Stimulated activated CD4-positive, alpha-beta T cell treated with anti-CD3 and anti-CD28 coated beads, Interleukin-4, amount 100 ng/mL, for 24 hours (primary cell): ENCODE measurements around the gene ICAM4.
A peak's percentile ranks its signal among the peaks of the same experiment; 100 is the strongest.
"Not testable (repeated sequence)": the region's sequence is repeated elsewhere in the genome, so short reads cannot be mapped to it uniquely, and the experiment has no call there.

Experiments used
- DNase-seq: peaks from one replicate; pipeline ENCODE4 v3.0.0-alpha.2; 2020

Gene ICAM4, protein sequence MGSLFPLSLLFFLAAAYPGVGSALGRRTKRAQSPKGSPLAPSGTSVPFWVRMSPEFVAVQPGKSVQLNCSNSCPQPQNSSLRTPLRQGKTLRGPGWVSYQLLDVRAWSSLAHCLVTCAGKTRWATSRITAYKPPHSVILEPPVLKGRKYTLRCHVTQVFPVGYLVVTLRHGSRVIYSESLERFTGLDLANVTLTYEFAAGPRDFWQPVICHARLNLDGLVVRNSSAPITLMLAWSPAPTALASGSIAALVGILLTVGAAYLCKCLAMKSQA

GRCh38 chr19:10286803-10287737 is at the start of gene ICAM4:
Gene ICAM4 (plus strand): TSS chr19:10286955. CDS start chr19:10287013, 58 bp downstream.
- DNase-seq = peak; percentile 28

DNA sequence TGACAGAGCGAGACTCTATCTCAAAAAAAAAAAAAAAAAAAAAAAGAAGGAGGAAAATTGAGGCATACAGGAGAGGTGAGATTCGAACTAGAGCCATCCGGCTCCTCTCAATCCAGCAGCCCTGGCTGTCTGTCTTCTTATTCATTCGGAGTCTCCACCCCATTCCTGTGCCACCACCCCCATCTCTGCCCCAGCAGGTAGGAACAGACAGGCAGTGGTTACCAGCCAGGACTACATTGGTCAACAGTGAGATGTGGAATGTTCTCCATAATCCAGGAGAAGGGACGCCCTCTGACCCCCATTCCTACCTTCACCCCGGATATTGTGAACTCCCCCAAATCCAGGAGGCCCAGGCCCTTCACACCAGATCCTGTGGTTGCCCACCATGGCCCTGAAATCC is 49.1 kb upstream of the ICAM4 start:
- no peak for DNase-seq

DNA sequence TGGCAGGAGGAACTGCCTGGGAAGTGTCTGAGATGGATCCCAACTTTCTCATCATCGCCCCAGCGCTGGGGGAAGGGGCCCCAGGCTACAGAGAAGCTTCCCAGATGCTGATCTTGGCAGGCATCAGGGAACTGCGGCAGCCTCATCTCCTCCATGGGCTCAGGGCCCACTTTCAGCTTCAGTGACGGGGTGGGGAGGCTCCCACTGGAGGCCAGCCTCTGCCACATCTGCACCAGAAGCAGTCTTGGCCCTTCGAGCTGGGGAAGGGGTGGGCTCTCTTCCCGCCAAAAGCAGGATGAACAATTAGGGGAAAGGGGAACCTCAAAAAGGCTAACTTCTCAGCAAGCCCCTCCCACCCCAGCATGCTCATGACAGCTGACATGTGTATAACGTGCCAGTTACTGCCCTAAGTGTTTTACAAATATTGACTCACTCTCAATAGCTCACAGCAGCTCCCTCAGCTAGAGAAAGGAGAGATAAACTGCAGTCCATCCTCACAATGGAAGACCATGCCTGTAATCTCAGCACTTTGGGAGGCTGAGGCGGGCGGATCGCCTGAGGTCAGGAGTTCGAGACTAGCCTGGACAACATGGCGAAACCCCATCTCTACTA is 48.5 kb upstream of the ICAM4 start:
- no peak for DNase-seq

DNA sequence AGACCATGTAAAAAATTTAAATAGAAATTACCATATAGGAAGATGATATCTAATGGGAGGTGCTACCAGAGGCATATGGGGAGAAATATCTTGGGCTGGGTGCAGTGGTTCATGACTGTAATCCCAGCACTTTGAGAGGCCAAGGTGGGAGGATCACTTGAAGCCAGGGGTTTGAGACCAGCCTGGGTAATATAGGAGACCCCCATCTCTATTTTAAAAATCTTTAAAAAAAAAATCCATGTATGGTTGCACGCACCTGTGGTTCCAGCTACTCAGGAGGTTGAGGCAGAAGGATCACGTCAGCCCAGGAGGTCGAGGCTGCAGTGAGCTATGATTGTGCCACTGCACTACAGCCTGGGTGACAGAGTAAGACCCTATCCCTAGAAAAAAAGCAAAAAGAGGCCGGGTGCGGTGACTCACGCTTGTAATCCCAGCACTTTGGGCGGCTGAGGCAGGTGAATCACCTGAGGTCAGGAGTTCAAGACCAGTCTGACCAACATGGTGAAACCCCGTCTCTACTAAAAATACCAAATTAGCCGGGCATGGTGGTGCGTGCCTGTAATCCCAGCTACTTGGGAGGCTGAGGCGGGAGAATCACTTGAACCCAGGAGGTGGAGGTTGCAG is 44.8 kb upstream of the ICAM4 start:
- DNase-seq = not testable (repeated sequence)

DNA sequence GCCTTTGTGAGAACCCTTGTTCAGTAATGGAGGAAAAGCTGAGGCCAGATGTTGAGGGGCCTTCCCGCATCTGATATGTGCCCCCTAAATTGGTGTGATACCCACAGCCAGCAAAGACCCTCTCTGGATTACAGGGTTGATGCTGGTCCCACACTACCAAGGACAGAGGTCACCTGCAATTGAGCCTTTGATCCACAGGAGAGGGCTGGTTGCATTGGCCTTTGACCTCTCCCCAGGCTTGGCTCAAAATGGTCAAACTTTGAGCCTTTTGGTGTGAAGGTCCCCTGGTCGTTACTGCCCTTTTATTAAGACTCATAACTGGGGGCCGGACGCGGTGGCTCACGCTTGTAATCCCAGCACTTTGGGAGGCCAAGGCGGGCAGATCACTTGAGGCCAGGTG is 43.1 kb upstream of the ICAM4 start:
- no peak for DNase-seq

DNA sequence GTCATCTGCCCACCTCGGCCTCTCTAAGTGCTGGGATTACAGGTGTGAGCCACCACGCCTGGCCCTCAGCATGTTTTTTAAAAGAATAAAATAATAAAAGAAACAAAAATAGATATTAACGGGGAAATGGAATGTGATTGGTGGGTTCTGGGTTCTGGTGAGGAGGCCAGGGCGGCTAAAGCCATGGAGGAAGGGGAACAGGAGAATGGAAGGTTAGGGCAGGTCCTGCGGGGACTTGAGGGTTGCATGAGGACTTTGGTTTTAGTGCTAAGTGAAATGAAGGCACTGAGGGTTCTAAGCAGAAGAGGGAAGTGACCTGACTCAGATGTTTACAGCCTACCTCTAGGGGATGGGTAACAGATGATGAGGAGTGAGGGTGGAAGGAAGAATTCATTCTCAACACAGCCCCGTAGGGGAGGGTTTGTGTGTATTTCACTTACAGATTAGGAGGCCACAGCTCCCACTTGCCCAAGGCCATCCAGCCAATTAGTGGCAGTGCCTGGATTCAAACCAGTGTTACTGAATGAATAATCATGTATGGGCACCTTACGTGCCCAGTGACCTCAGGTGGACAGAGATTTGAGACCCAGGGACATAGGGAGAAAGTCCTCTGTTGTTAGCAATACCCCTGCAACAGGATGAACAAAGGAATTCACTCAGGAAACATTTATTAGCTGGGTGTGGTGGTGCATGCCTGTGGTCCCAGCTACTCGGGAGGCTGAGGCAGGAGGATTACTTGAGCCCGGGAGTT is 41.4 kb upstream of the ICAM4 start:
- no peak for DNase-seq

DNA sequence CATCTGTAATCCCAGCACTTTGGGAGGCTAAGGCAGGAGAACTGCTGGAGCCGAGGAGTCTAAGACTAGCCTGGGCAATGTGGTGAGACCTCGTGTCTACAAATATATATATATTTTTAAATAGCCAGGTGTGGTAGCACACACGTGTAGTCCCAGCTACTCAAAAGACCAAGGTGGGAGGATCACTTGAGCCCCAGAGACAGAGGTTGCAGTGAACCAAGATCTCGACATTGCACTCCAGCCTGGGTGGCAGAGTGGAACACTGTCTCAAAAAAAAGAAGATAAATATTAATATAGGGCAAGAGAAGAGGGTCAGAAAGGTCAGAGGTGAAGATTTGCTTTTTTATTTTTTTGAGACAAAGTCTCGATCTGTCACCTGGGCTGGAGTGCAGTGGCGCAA is 40.2 kb upstream of the ICAM4 start:
- DNase-seq = no peak

DNA sequence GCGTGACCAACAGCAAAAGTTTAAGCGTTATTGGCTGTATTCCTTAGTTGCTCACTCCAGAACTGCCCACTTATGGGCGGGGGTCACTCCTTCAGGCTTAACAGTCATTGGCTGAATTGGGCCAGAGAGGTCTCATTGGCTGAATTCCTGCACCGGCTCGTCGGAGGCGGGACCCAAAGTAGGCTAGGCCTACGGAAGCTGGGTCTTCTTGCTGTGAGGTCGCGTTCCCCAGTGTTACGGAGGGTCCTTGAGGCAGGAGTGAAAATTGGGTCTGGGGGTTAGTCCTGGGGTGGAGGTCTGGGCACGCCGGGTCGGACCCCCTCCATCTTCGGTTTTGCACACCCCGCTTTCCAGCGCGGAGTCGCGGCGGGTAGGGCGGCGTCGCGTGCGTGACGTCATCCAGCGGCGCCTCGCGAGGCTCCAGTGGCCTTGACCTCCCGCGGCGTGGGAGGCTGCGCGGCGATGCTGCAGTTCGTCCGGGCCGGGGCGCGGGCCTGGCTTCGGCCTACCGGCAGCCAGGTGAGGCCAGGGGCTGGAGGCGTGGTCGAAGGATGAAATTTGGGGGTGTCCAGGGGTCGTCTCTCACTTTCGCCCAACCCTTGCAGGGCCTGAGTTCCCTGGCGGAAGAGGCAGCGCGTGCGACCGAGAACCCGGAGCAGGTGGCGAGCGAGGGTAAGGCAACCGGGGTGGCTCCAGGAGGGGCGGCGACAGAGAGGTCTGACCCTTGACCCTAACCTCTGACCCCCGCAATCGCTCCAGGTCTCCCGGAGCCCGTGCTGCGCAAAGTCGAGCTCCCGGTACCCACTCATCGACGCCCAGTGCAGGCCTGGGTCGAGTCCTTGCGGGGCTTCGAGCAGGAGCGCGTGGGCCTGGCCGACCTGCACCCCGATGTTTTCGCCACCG is 34.7 kb upstream of the ICAM4 start, which contains the start of gene MRPL4:
Gene MRPL4 (plus strand): TSS at position 423 of the 903 bp plus-strand sequence. CDS start 40 bp downstream, at position 463.
- DNase-seq = peak; percentile 97

GRCh38 chr19:10252707-10253106 is 34.0 kb upstream of the ICAM4 start:
- no peak for DNase-seq

DNA sequence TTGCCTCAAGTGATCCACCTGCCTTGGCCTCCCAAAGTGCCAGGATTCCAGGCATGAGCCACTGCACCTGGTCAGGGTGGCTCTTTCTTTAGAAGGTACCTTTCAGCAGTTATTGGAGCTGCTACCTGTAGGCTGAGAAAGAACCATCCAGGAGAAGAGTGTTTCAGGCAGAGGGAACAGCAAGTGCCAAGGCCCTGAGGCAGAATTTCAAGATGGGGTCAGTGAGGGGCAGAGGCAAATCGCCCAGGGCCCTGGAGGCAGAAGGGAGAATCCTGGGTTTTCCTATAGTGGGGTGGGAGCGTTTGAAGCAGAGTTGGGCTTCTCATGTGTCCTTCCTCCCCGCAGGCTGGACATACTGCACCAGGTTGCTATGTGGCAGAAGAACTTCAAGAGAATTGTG is 32.5 kb upstream of the ICAM4 start:
- no peak for DNase-seq

GRCh38 chr19:10255358-10255757 is 31.4 kb upstream of the ICAM4 start:
- no peak for DNase-seq

- no peak for DNase-seq
Measured at GRCh38 chr19:10256551-10256950, 30.2 kb upstream of the ICAM4 start.

- no peak for DNase-seq
Measured at GRCh38 chr19:10256970-10257615, 29.7 kb upstream of the ICAM4 start.

DNA sequence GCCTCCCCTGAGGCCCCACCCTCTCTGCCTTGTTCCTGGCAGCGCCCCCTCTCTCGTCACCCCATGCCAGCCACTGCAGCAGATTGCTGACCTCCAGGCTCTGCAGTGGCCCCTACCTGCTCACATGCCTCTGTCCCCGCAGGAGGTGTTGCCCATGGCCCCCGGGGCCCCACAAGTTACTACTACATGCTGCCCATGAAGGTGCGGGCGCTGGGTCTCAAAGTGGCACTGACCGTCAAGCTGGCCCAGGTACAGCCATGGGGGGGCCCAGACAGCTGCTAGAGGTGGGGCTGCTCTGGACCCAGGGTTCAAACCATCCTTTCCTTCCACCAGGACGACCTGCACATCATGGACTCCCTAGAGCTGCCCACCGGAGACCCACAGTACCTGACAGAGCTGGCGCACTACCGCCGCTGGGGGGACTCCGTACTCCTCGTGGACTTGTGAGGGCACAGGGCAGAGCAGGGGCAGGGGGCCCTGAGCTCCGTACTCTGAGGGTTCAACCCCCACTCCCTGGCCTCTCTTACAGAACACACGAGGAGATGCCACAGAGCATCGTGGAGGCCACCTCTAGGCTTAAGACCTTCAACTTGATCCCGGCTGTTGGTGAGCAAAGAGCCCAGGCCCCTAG is 28.6 kb upstream of the ICAM4 start:
- no peak for DNase-seq

GRCh38 chr19:10259162-10259905 is 27.4 kb upstream of the ICAM4 start:
- peak; percentile 97 for DNase-seq

GRCh38 chr19:10260141-10260584 is 26.6 kb upstream of the ICAM4 start:
- peak; percentile 72 for DNase-seq

DNA sequence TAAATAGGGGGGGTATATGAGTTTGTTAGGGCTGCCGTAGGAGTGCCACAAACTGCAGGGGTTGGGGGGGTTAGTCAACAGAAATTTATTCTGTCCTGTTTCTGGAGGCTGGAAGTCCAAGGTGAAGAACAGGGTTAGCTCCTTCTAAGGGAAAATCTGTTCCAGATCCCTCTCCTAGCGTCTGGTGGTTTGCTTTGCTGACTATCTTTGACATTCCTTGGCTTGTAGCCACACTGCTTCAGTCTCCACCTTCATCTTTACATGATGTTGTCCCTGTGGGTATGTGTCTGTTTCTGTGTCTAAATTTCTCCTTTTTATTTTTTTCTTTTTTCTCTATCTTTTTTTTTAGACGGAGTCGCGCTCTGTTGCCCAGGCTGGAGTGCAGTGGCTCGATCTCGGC is 24.0 kb upstream of the ICAM4 start:
- DNase-seq = no peak

GRCh38 chr19:10266706-10267105 is 20.0 kb upstream of the ICAM4 start:
- DNase-seq = no peak

DNA sequence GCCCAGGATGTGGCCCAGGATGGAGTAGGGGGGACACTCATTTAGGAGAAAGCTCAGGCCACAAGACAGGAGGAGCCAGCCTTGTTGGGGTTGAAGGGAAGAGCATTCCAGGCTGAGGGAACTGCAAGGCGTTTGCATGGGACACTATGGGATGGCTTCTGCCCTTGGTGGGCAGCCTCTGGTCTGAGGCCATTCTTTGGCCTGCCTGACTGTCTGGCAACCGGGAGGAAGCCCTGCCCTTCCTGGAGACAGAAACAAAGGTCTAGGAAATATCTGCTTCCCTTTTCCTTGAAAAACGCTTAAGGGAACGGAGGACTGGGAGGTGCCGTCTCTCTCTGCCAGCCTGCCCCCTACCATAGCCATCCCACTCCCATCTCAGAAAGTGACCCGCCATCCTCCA is 18.7 kb upstream of the ICAM4 start:
- no peak for DNase-seq
